ENCODE measurements around the gene RHAG.

RHAG gene

GRCh38 chr6:49639177-49639817 lies 2.7 kb upstream of the RHAG start:
- TF ChIP-seq REST (IDR thresholded peaks at IDR 0.05; ENCODE audit: insufficient read depth in 1 of 2, low read depth in 2 of 2, low read length in 2 of 2) (no peak), FOXP2 (optimal IDR thresholded peaks at IDR 0.05; ENCODE audit: borderline replicate concordance, extremely low read depth, extremely low read length, insufficient read depth) (no peak), SIN3A (IDR thresholded peaks at IDR 0.05; ENCODE audit: borderline replicate concordance, insufficient read depth, low read length) (no peak), POLR2AphosphoS5 (IDR thresholded peaks at IDR 0.05; ENCODE audit: low read depth, low read length) (no peak), TAF1 (IDR thresholded peaks at IDR 0.05; ENCODE audit: borderline replicate concordance, insufficient read depth, low read length) (no peak)

DNA sequence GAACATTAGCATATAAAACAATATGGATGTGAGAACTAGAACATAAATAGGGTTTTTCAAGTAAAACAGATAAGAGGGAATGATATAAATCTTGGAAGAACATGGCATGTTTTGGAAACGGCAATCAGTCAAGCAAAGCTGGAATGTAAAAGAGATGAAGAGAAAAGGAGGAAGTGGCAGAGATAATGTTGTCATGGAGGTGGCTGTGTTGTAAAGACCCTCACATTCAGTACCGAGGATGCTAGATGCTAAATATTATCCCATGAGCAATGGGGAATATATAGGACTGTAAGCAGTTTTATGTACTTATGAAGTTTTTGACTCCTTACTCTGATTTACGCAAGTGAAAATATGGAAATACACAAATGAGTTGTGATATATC lies 702 bp upstream of the RHAG start:
- TF ChIP-seq REST (IDR thresholded peaks at IDR 0.05; ENCODE audit: insufficient read depth in 1 of 2, low read depth in 2 of 2, low read length in 2 of 2) (no peak), FOXP2 (optimal IDR thresholded peaks at IDR 0.05; ENCODE audit: borderline replicate concordance, extremely low read depth, extremely low read length, insufficient read depth) (no peak), POLR2AphosphoS5 (IDR thresholded peaks at IDR 0.05; ENCODE audit: low read depth, low read length) (no peak), TAF1 (IDR thresholded peaks at IDR 0.05; ENCODE audit: borderline replicate concordance, insufficient read depth, low read length) (no peak), SIN3A (IDR thresholded peaks at IDR 0.05; ENCODE audit: borderline replicate concordance, insufficient read depth, low read length) (no peak)

GRCh38 chr6:49635978-49636712 lies 494 bp downstream of the RHAG start:
- TF ChIP-seq POLR2AphosphoS5 (IDR thresholded peaks at IDR 0.05; ENCODE audit: low read depth, low read length): no peak
- TF ChIP-seq REST (IDR thresholded peaks at IDR 0.05; ENCODE audit: insufficient read depth in 1 of 2, low read depth in 2 of 2, low read length in 2 of 2): no peak
- no peak for TF ChIP-seq FOXP2 (optimal IDR thresholded peaks at IDR 0.05; ENCODE audit: borderline replicate concordance, extremely low read depth, extremely low read length, insufficient read depth)
- no peak for TF ChIP-seq SIN3A (IDR thresholded peaks at IDR 0.05; ENCODE audit: borderline replicate concordance, insufficient read depth, low read length)
- TF ChIP-seq TAF1 (IDR thresholded peaks at IDR 0.05; ENCODE audit: borderline replicate concordance, insufficient read depth, low read length): no peak

GRCh38 chr6:49635480-49635879 lies 1.2 kb downstream of the RHAG start:
- TF ChIP-seq SIN3A (IDR thresholded peaks at IDR 0.05; ENCODE audit: borderline replicate concordance, insufficient read depth, low read length): no peak
- no peak for TF ChIP-seq TAF1 (IDR thresholded peaks at IDR 0.05; ENCODE audit: borderline replicate concordance, insufficient read depth, low read length)
- TF ChIP-seq POLR2AphosphoS5 (IDR thresholded peaks at IDR 0.05; ENCODE audit: low read depth, low read length): no peak
- TF ChIP-seq REST (IDR thresholded peaks at IDR 0.05; ENCODE audit: insufficient read depth in 1 of 2, low read depth in 2 of 2, low read length in 2 of 2): no peak
- no peak for TF ChIP-seq FOXP2 (optimal IDR thresholded peaks at IDR 0.05; ENCODE audit: borderline replicate concordance, extremely low read depth, extremely low read length, insufficient read depth)

Data from PFSK-1 (cell line).